GM18505 (cell line): ENCODE data around the gene CACHD1.
"Not testable (repeated sequence)": the region's sequence is repeated elsewhere in the genome, so short reads cannot be mapped to it uniquely, and the experiment has no call there.

ENCODE experiments used
- ATAC-seq: cut with Tn5 transposase; IDR thresholded peaks from one replicate; pipeline ENCODE4 v1.9.1; 2021; ENCODE audit not compliant: unreplicated experiment
- POLR2A ChIP-seq: IDR thresholded peaks from 4 replicates; pipeline ENCODE4 v1.6.1; 2011; ENCODE audit warnings: borderline replicate concordance; ENCODE audit not compliant: insufficient read depth, insufficient read length; ENCODE audit errors: extremely low read depth

The CACHD1 gene

DNA sequence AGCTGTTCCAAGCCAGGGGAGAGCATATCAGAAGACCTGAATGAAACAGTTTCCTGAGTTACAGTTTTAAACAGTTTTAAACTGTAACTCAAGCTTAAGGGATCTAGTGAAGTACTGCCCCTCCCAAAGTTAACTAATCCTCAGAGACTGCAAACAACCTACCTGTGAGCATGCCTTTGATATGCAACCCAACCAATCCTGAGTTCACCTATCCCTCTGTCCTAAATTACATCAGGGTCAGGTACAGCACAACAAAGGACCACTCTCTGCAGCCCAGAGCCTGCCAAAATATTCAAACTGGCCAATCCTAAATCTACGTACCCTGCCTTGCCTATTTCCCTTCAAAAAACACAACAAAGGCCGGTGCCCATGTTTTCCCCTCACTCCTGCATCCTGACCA, 242.1 kb downstream of the CACHD1 start:
- ATAC-seq = no peak

DNA sequence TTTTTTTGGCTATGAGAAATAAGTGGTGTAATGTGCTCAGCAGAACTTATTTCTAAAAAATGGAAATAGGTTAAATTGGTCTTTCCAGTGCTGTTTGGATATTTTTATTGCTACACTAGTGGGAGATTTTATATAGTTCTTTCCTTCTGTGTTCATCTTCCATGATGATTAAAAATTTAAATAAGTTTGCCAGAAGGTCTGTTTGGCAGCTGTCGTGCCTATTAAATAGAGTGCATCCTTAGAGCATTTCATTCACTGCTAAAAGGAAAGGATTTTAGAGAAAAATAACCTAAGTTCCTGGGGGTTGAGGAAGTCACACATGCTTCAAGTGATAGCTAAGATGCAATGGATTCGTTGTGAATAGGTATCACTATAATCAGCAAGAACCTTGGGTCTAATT, 245.3 kb downstream of the CACHD1 start:
- ATAC-seq = no peak
- TF ChIP-seq POLR2A = no peak

More for the DNA sequence above, 242.1 kb downstream of the CACHD1 start:
- no peak for TF ChIP-seq POLR2A

DNA sequence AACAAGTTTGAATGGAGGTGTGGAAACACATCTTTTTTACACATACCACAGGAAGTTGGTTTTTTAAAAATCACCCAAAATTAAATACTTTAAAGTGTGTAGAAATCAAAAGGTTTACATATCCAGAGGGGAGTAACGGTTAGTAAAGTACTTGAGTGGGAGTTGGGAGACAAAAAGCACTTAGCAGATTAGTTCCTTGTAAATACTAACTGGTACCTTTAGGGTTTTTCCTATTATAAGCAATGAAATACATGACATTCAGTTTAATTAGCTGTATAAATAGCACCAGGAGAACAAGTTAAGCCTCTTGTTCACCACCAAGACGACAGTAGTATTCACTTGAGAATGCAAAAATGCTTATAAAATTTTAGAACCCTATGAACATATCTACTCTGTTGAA, 251.2 kb downstream of the CACHD1 start:
- no peak for ATAC-seq
- TF ChIP-seq POLR2A = no peak

DNA sequence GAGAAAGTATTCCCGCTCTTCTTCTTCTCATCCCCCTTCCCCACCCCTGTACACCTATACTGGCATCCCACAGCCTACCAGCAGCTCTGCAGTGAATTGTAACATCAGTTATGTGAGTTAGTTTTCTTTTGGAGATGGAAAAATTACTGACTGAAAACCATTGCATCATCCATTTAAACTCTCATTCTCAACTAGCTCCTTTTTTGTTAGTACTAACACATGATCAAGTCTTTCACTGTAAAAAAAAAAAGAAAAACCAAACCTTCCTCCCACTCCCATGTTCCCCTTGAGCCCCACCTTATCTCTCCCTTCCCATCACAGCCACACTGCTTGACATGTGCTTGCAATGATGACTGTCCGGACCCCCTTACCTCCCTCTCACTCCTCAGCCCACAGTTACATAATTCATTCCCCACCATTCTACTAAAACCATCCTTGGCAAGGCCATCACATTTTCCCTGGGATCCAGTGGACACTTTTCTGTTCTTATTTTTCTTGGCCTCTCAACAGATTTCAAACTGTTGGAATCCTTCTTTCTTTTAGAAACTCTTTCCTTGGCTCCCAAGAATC, 251.7 kb downstream of the CACHD1 start:
- ATAC-seq = no peak
- no peak for TF ChIP-seq POLR2A

DNA sequence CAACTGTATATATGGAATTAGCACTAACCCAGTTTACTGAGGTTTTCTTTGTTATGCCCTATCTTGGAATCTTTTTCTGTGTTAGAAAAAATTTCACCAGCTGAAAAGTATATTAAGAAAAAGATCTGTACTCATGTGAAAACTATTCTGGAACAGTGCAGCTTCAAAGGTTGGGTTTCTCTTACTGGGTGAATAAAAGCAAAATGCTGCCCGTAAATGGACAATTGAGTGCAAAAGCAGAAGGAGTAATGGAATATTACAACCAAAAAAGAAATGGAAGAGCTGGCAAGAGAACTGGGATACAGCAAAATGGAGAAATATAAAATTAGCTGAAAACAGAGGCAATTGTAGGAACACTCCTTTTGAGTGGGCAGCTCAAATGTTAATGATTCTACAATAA, 257.9 kb downstream of the CACHD1 start:
- no peak for ATAC-seq
- TF ChIP-seq POLR2A = no peak

DNA sequence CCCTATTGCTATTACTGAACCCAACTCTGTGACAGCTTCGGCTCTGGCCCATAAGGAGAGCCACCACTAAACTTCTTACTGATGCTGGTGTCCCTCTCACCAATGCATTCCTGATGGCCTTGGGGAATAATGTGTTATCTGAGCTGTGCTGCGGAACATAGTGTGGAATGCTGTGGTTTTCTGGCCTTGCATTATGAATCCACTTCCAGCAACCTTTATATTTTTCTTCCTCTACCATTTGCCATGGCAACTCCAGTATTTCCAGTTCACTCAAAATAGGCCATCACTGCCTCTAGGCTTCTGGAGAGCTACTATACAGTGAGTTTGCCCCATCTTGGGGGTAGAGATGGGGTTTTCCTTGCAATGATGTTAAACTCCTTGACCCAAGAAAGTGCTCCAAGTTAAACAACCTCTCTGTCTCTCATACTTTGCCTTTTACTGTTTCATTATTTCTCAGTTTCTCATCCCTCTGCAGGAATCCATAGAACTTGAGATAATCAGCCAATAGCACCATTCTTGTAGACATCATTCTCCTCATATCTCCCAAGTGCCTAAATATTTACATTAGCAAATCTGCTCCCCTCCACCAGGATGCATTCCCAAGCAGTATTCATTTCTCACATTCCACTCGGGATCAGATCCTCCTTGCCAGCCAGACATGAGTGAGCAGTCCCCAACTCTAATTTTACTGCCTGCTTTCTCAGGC, 263.8 kb downstream of the CACHD1 start:
- no peak for TF ChIP-seq POLR2A
- ATAC-seq = no peak

DNA sequence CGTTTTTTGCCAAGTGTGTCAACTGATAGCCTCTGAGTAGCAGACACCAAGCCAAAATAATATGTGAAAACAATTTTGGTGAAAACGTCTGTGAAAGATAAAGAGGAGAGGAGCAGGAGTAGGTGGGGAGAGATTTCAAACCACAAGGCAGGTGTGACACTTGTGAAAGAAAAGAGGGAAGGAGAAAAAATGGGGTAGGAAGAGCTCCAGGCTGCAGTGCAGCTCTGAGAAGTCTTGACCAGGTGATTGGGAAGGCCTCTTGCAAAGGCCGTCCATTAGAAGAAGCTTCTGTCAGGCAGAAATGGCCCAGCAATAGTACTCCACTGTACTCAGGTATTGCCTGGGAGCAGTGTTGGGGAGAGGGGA, 264.3 kb downstream of the CACHD1 start:
- no peak for TF ChIP-seq POLR2A
- no peak for ATAC-seq

DNA sequence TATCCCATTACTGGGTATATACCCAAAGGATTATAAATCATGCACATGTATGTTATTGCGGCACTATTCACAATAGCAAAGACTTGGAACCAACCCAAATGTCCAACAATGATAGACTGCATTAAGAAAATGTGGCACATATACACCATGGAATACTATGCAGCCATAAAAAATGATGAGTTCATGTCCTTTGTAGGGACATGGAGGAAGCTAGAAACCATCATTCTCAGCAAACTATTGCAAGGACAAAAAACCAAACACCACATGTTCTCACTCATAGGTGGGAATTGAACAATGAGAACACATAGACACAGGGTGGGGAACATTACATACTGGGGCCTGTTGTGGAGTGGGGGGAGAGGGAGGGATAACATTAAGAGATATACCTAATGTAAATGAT, 270.8 kb downstream of the CACHD1 start:
- not testable (repeated sequence) for ATAC-seq
